ENCODE measurements around the gene ALG6. TPM values are rescaled to one million over a fixed set of nuclear protein-coding genes. Genes with fewer than 3 reads are reported as not detected.

Gene ALG6
- total and polyA plus RNA-seq, 2 of the 13 experiments (the other 11 are each of a cell fraction or from before 2014, with no cell fraction given), result 6.8 to 8.1 TPM

- TF ChIP-seq HMGXB3 (CRISPR knock-in tag; IDR thresholded peaks at IDR 0.05; ENCODE audit: borderline replicate concordance) (no peak), ZNF816 (CRISPR knock-in tag; IDR thresholded peaks at IDR 0.05; ENCODE audit: borderline replicate concordance) (peak; percentile 75; the same call in 1 of the 2 replicates), AGO2 (optimal IDR thresholded peaks at IDR 0.05; ENCODE audit: low read depth, low read length) (no peak), CENPBD1 (CRISPR knock-in tag; IDR thresholded peaks at IDR 0.05; ENCODE audit: borderline replicate concordance, low read depth) (no peak), CHD4 (IDR thresholded peaks at IDR 0.05; ENCODE audit: borderline replicate concordance, low read length) (no peak), SUZ12 (IDR thresholded peaks at IDR 0.05; ENCODE audit: low read depth, low read length) (no peak), MED1 (CRISPR knock-in tag; IDR thresholded peaks at IDR 0.05) (peak; percentile 9; the same call in 1 of the 2 replicates), RBAK (CRISPR knock-in tag; IDR thresholded peaks at IDR 0.05) (no peak), ZNF3 (CRISPR knock-in tag; IDR thresholded peaks at IDR 0.05) (no peak), NPAS2 (CRISPR knock-in tag; IDR thresholded peaks at IDR 0.05; ENCODE audit: borderline replicate concordance) (no peak), CREB1 (IDR thresholded peaks at IDR 0.05) (no peak), CREB1 (CRISPR knock-in tag; IDR thresholded peaks at IDR 0.05) (no peak), ZNF7 (CRISPR knock-in tag; IDR thresholded peaks at IDR 0.05) (no peak)
- TF ChIP-seq, protein P1, sequence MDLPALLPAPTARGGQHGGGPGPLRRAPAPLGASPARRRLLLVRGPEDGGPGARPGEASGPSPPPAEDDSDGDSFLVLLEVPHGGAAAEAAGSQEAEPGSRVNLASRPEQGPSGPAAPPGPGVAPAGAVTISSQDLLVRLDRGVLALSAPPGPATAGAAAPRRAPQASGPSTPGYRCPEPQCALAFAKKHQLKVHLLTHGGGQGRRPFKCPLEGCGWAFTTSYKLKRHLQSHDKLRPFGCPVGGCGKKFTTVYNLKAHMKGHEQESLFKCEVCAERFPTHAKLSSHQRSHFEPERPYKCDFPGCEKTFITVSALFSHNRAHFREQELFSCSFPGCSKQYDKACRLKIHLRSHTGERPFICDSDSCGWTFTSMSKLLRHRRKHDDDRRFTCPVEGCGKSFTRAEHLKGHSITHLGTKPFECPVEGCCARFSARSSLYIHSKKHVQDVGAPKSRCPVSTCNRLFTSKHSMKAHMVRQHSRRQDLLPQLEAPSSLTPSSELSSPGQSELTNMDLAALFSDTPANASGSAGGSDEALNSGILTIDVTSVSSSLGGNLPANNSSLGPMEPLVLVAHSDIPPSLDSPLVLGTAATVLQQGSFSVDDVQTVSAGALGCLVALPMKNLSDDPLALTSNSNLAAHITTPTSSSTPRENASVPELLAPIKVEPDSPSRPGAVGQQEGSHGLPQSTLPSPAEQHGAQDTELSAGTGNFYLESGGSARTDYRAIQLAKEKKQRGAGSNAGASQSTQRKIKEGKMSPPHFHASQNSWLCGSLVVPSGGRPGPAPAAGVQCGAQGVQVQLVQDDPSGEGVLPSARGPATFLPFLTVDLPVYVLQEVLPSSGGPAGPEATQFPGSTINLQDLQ (CRISPR knock-in tag; IDR thresholded peaks at IDR 0.05), result no peak
- TF ChIP-seq, protein P2, sequence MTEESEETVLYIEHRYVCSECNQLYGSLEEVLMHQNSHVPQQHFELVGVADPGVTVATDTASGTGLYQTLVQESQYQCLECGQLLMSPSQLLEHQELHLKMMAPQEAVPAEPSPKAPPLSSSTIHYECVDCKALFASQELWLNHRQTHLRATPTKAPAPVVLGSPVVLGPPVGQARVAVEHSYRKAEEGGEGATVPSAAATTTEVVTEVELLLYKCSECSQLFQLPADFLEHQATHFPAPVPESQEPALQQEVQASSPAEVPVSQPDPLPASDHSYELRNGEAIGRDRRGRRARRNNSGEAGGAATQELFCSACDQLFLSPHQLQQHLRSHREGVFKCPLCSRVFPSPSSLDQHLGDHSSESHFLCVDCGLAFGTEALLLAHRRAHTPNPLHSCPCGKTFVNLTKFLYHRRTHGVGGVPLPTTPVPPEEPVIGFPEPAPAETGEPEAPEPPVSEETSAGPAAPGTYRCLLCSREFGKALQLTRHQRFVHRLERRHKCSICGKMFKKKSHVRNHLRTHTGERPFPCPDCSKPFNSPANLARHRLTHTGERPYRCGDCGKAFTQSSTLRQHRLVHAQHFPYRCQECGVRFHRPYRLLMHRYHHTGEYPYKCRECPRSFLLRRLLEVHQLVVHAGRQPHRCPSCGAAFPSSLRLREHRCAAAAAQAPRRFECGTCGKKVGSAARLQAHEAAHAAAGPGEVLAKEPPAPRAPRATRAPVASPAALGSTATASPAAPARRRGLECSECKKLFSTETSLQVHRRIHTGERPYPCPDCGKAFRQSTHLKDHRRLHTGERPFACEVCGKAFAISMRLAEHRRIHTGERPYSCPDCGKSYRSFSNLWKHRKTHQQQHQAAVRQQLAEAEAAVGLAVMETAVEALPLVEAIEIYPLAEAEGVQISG (CRISPR knock-in tag; IDR thresholded peaks at IDR 0.05), result peak; percentile 57; the same call in 1 of the 2 replicates
- TF ChIP-seq, protein P3, sequence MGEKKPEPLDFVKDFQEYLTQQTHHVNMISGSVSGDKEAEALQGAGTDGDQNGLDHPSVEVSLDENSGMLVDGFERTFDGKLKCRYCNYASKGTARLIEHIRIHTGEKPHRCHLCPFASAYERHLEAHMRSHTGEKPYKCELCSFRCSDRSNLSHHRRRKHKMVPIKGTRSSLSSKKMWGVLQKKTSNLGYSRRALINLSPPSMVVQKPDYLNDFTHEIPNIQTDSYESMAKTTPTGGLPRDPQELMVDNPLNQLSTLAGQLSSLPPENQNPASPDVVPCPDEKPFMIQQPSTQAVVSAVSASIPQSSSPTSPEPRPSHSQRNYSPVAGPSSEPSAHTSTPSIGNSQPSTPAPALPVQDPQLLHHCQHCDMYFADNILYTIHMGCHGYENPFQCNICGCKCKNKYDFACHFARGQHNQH (CRISPR knock-in tag; IDR thresholded peaks at IDR 0.05), result peak; percentile 47
- TF ChIP-seq, protein P4, sequence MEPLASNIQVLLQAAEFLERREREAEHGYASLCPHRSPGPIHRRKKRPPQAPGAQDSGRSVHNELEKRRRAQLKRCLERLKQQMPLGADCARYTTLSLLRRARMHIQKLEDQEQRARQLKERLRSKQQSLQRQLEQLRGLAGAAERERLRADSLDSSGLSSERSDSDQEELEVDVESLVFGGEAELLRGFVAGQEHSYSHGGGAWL (CRISPR knock-in tag; IDR thresholded peaks at IDR 0.05), result peak; percentile 77; the same call in 1 of the 2 replicates
Measured at GRCh38 chr1:63367215-63368103, at the start of gene ALG6 (continued).
